C4-2B (cell line): Measurements from ENCODE around the gene KIF26B.

Experiments used
- ZFX ChIP-seq: fragments of 450-650 bp; IDR thresholded peaks from 2 replicates; pipeline ENCODE4 v1.6.1; 2017
- TF ChIP-seq, protein P1 (sequence below): fragments of 450-650 bp; conservative IDR thresholded peaks from 2 replicates; pipeline ENCODE4 v1.5.1; 2017; ENCODE audit warnings: mild to moderate bottlenecking

DNA sequence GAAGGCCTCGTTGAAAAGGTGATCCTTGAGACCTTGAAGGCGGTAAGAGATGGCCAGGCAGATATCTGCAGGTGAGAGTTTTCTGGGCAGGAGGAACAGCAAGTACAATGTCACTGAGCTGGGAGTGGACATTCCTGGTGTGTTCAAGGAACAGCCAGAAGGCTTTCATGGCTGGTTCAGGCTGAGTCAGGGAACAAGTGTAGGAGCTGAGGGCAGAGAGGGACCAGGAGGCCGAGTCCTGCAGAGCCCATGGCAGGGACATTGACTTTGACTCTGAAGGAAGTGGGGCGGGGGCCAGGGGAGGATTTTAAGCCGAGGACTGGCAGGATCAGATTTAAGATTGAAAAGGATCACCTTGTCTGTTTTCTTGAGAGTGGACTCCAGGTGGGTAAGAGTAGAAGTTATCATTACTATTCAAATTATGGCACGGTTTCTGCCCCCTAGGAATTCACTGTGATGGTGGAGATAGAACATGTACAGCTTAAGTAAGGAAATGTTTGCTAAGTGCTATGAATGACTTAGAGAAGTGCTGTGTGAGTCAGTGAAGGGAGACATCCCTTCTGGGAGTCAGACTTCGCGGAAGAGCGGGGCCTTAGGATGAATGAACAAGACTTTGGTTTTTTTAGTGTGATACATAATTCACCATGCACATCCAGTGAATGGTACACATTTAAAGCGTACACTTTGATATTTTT, 202.3 kb downstream of the KIF26B start:
- TF ChIP-seq, protein P1, sequence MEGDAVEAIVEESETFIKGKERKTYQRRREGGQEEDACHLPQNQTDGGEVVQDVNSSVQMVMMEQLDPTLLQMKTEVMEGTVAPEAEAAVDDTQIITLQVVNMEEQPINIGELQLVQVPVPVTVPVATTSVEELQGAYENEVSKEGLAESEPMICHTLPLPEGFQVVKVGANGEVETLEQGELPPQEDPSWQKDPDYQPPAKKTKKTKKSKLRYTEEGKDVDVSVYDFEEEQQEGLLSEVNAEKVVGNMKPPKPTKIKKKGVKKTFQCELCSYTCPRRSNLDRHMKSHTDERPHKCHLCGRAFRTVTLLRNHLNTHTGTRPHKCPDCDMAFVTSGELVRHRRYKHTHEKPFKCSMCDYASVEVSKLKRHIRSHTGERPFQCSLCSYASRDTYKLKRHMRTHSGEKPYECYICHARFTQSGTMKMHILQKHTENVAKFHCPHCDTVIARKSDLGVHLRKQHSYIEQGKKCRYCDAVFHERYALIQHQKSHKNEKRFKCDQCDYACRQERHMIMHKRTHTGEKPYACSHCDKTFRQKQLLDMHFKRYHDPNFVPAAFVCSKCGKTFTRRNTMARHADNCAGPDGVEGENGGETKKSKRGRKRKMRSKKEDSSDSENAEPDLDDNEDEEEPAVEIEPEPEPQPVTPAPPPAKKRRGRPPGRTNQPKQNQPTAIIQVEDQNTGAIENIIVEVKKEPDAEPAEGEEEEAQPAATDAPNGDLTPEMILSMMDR, result no peak
- TF ChIP-seq ZFX, result no peak
